ENCODE measurements around the gene ELOVL1. TPM values are rescaled to one million over a fixed set of nuclear protein-coding genes. Genes with fewer than 3 reads are reported as not detected.

The ELOVL1 gene
- total and polyA plus RNA-seq, 2 experiments from 2014 or later: 16.7 to 23.3 TPM

DNA sequence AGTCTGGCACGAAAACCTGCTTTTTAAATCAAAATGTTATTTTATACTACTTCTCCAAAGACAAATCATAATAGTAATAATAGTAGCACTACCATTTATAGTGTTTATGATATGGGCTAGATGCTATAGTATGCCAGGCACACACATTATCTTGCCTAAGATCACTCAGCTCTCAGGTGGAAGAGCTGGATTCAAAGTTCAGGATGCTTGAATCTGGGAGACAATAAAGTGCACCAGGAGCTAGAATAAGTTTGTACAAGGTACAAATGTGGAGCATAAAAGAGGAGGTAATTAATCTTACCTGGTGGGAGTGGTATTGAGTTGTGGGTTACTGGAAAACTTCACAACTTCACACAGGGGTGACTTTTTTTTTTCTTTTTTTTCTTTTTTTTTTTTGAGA is 10.0 kb upstream of the ELOVL1 start:
- H3K4me3 ChIP-seq: no peak overlapping the region
- DNase-seq (ENCODE audit: low spot score) (no peak), ATAC-seq (no peak)
- no peaks in the 10 kb centered on the region for H3F3A ChIP-seq (replicated peaks; ENCODE audit: low read depth)
- H3K4me1 ChIP-seq (ENCODE audit: insufficient read depth): no peaks in the 10 kb centered on the region
- H3K9me3 Mint-ChIP-seq: no peaks in the 10 kb centered on the region
- H3K79me2 ChIP-seq (replicated peaks; ENCODE audit: insufficient read depth): no peaks in the 10 kb centered on the region
- H3K27me3 ChIP-seq (ENCODE audit: insufficient read depth): no peaks in the 10 kb centered on the region
- H2AFZ ChIP-seq: no peak overlapping the region
- 0 out of 2 replicates have a peak, but pooled peaks cover 1% of the 10 kb centered on the region for H4K20me1 ChIP-seq (replicated peaks; ENCODE audit: insufficient read depth)
- no peaks in the 10 kb centered on the region for H3K9me2 ChIP-seq (ENCODE audit: insufficient read depth)
- no peak overlapping the region for H3K4me2 ChIP-seq
- no peak overlapping the region for H3K27ac Mint-ChIP-seq
- H3K27ac ChIP-seq (ENCODE audit: low read depth): no peak overlapping the region
- peaks cover 3% of the 10 kb centered on the region for H3K4me1 Mint-ChIP-seq
- peaks cover 2% of the 10 kb centered on the region for H3K27me3 Mint-ChIP-seq (ENCODE audit: insufficient read depth, low read depth, poor library complexity)
- TF ChIP-seq ZNF114 (CRISPR knock-in tag; IDR thresholded peaks at IDR 0.05): no peak
- no peak for TF ChIP-seq ZNF462 (CRISPR knock-in tag; IDR thresholded peaks at IDR 0.05)
- TF ChIP-seq STAT1 (IDR thresholded peaks at IDR 0.05; ENCODE audit: unreplicated experiment): no peak
- TF ChIP-seq EZH2phosphoT487 (IDR thresholded peaks at IDR 0.05; ENCODE audit: unreplicated experiment): no peak
- TF ChIP-seq ZNF331 (CRISPR knock-in tag; IDR thresholded peaks at IDR 0.05; ENCODE audit: low read depth): no peak
- no peak for TF ChIP-seq REST (IDR thresholded peaks at IDR 0.05; ENCODE audit: unreplicated experiment)
- no peak for TF ChIP-seq CREB1 (CRISPR knock-in tag; IDR thresholded peaks at IDR 0.05; ENCODE audit: low read depth)
- no peak for TF ChIP-seq POLR2AphosphoS5 (IDR thresholded peaks at IDR 0.05; ENCODE audit: low read depth)
- TF ChIP-seq EZH2 (IDR thresholded peaks at IDR 0.05; ENCODE audit: low read depth, unreplicated experiment): no peak
- TF ChIP-seq, protein P1, sequence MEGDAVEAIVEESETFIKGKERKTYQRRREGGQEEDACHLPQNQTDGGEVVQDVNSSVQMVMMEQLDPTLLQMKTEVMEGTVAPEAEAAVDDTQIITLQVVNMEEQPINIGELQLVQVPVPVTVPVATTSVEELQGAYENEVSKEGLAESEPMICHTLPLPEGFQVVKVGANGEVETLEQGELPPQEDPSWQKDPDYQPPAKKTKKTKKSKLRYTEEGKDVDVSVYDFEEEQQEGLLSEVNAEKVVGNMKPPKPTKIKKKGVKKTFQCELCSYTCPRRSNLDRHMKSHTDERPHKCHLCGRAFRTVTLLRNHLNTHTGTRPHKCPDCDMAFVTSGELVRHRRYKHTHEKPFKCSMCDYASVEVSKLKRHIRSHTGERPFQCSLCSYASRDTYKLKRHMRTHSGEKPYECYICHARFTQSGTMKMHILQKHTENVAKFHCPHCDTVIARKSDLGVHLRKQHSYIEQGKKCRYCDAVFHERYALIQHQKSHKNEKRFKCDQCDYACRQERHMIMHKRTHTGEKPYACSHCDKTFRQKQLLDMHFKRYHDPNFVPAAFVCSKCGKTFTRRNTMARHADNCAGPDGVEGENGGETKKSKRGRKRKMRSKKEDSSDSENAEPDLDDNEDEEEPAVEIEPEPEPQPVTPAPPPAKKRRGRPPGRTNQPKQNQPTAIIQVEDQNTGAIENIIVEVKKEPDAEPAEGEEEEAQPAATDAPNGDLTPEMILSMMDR (conservative IDR thresholded peaks at IDR 0.05; ENCODE audit: low read depth in 2 of 2): no peak
- TF ChIP-seq JUNB (IDR thresholded peaks at IDR 0.05; ENCODE audit: unreplicated experiment): no peak
- TF ChIP-seq, protein P2, sequence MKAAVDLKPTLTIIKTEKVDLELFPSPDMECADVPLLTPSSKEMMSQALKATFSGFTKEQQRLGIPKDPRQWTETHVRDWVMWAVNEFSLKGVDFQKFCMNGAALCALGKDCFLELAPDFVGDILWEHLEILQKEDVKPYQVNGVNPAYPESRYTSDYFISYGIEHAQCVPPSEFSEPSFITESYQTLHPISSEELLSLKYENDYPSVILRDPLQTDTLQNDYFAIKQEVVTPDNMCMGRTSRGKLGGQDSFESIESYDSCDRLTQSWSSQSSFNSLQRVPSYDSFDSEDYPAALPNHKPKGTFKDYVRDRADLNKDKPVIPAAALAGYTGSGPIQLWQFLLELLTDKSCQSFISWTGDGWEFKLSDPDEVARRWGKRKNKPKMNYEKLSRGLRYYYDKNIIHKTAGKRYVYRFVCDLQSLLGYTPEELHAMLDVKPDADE (IDR thresholded peaks at IDR 0.05): no peak
- TF ChIP-seq NANOG (IDR thresholded peaks at IDR 0.05; ENCODE audit: borderline replicate concordance): no peak
- H3K36me3 Mint-ChIP-seq (ENCODE audit: low read depth): peaks cover under 1% of the 10 kb centered on the region; the same call in 1 of the 3 replicates
- H3K4me3 Mint-ChIP-seq: no peak overlapping the region
- no peaks in the 10 kb centered on the region for H3K36me3 ChIP-seq (ENCODE audit: insufficient read depth)

All from GM23338 (cell line).